ENCODE data around the gene SGPP2. TPM values are rescaled to one million over a fixed set of nuclear protein-coding genes. Genes with fewer than 3 reads are reported as not detected.

SGPP2 gene
- total and polyA plus RNA-seq, 2 of the 4 experiments (the other 2 are of a cell fraction) = not detected

DNA sequence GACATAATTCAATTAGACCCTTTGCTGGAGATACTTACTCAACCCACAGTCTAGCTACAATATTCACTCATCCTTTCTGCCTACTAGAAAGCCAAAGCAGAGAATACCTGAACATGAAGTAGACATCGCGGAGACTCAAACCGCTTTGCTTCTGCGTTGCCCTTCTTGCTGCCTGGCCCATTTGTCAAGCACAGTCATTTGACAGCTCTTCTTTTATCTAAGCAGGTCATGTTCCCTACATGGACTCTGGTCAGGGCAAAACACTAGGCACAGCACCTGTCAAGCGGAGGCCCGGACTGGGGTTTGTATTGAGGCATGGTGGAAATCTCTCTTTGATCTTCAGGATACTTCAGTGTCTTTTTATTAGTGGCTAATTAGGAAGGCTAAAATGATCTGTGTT, 141.9 kb downstream of the SGPP2 start:
- CTCF ChIA-PET = no interaction called here

More for the DNA sequence above, 141.9 kb downstream of the SGPP2 start:
- Histone ChIP-seq H2BK120ac (ENCODE audit: low read depth, low read length) (no peak overlapping the region), H2AK5ac (ENCODE audit: low read depth, low read length) (no peak overlapping the region), H2BK5ac (ENCODE audit: low read depth, low read length, poor library complexity, severe bottlenecking) (no peak overlapping the region), H3K9me3 (ENCODE audit: control insufficient read depth, insufficient read depth, low read length) (no peaks in the 10 kb centered on the region), H3K56ac (ENCODE audit: extremely low read depth, insufficient read depth, low read length) (no peak overlapping the region), H2AFZ (replicated peaks; ENCODE audit: low read length, poor library complexity) (no peak overlapping the region), H3K27me3 (ENCODE audit: control insufficient read depth, insufficient read depth, low read length) (no peaks in the 10 kb centered on the region), H3K23ac (ENCODE audit: low read depth, low read length) (no peak overlapping the region), H3K9me1 (ENCODE audit: insufficient read depth, low read length) (no peaks in the 10 kb centered on the region; the same call in 1 of the 2 replicates), H3K27ac (ENCODE audit: insufficient read depth, low read length) (no peak overlapping the region), H4K20me1 (ENCODE audit: insufficient read depth, low read length) (no peaks in the 10 kb centered on the region), H3K18ac (ENCODE audit: low read depth, low read length) (no peak overlapping the region), H3K4me2 (ENCODE audit: low read depth, low read length) (no peak overlapping the region), H3K9ac (ENCODE audit: low read depth, low read length) (no peak overlapping the region), H2BK15ac (ENCODE audit: low read depth, low read length) (no peak overlapping the region), H4K91ac (ENCODE audit: insufficient read depth, low read depth, low read length) (no peak overlapping the region), H3K4me3 (ENCODE audit: insufficient read depth, low read depth, low read length) (no peak overlapping the region), H3K36me3 (ENCODE audit: control insufficient read depth, insufficient read depth, low read length) (peaks cover 2% of the 10 kb centered on the region; the same call in 1 of the 2 replicates), H4K5ac (ENCODE audit: low read depth, low read length) (no peak overlapping the region), H3K4me1 (ENCODE audit: control insufficient read depth, insufficient read depth, low read length) (no peaks in the 10 kb centered on the region), H3K14ac (replicated peaks; ENCODE audit: low read depth, low read length) (no peak overlapping the region), H3K79me1 (ENCODE audit: low read depth in 1 of 2, low read length in 2 of 2) (no peaks in the 10 kb centered on the region), H2AK9ac (replicated peaks; ENCODE audit: low read depth, low read length, poor library complexity) (no peak overlapping the region), H4K8ac (ENCODE audit: low read depth in 2 of 2, low read length in 2 of 2) (no peak overlapping the region), H2BK20ac (ENCODE audit: low read depth, low read length) (no peak overlapping the region), H3K4ac (ENCODE audit: low read depth, low read length) (no peak overlapping the region)
- no peak for DNase-seq
- WGBS, 2 experiments (ENCODE audit: extremely low coverage in 2 of 2, insufficient read length in 1 of 2) = no CpG with 5 or more reads among the region's 6 CpGs
- no peak for ATAC-seq (ENCODE audit: low read depth)
- in situ Hi-C loops (cut with MboI; ENCODE audit: low sequenced_read_pairs) (no loop called here), dilution Hi-C loops (cut with HindIII; ENCODE audit: low sequenced_read_pairs, unreplicated experiment) (no loop called here), intact Hi-C loops (cut with micrococcal nuclease) (no loop called here)
- TF ChIP-seq POLR2A (IDR thresholded peaks at IDR 0.05; ENCODE audit: low read depth, low read length) (no peak), SMC3 (IDR thresholded peaks at IDR 0.05; ENCODE audit: low read depth, low read length) (no peak), RAD21 (IDR thresholded peaks at IDR 0.05; ENCODE audit: low read length) (no peak), FOS (IDR thresholded peaks at IDR 0.05; ENCODE audit: low read depth, low read length) (no peak), CEBPB (IDR thresholded peaks at IDR 0.05; ENCODE audit: low read depth, low read length) (no peak), BHLHE40 (IDR thresholded peaks at IDR 0.05; ENCODE audit: low read depth, low read length) (no peak), NFE2L2 (IDR thresholded peaks at IDR 0.05; ENCODE audit: low read depth, low read length) (no peak), MAFK (IDR thresholded peaks at IDR 0.05; ENCODE audit: low read depth, low read length) (no peak), CHD1 (IDR thresholded peaks at IDR 0.05; ENCODE audit: low read depth, low read length) (no peak), RFX5 (IDR thresholded peaks at IDR 0.05; ENCODE audit: low read depth, low read length) (no peak), MXI1 (IDR thresholded peaks at IDR 0.05; ENCODE audit: borderline replicate concordance, low read depth, low read length) (no peak), RCOR1 (IDR thresholded peaks at IDR 0.05; ENCODE audit: insufficient replicate concordance, low read length) (no peak), MAZ (IDR thresholded peaks at IDR 0.05; ENCODE audit: borderline replicate concordance, low read depth, low read length) (no peak)
- TF ChIP-seq, protein P1, sequence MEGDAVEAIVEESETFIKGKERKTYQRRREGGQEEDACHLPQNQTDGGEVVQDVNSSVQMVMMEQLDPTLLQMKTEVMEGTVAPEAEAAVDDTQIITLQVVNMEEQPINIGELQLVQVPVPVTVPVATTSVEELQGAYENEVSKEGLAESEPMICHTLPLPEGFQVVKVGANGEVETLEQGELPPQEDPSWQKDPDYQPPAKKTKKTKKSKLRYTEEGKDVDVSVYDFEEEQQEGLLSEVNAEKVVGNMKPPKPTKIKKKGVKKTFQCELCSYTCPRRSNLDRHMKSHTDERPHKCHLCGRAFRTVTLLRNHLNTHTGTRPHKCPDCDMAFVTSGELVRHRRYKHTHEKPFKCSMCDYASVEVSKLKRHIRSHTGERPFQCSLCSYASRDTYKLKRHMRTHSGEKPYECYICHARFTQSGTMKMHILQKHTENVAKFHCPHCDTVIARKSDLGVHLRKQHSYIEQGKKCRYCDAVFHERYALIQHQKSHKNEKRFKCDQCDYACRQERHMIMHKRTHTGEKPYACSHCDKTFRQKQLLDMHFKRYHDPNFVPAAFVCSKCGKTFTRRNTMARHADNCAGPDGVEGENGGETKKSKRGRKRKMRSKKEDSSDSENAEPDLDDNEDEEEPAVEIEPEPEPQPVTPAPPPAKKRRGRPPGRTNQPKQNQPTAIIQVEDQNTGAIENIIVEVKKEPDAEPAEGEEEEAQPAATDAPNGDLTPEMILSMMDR (conservative IDR thresholded peaks at IDR 0.05; ENCODE audit: low read depth, low read length) = no peak
- TF ChIP-seq, protein P2, sequence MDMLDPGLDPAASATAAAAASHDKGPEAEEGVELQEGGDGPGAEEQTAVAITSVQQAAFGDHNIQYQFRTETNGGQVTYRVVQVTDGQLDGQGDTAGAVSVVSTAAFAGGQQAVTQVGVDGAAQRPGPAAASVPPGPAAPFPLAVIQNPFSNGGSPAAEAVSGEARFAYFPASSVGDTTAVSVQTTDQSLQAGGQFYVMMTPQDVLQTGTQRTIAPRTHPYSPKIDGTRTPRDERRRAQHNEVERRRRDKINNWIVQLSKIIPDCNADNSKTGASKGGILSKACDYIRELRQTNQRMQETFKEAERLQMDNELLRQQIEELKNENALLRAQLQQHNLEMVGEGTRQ (IDR thresholded peaks at IDR 0.05; ENCODE audit: low read depth, low read length) = no peak
- TF ChIP-seq, protein P3, sequence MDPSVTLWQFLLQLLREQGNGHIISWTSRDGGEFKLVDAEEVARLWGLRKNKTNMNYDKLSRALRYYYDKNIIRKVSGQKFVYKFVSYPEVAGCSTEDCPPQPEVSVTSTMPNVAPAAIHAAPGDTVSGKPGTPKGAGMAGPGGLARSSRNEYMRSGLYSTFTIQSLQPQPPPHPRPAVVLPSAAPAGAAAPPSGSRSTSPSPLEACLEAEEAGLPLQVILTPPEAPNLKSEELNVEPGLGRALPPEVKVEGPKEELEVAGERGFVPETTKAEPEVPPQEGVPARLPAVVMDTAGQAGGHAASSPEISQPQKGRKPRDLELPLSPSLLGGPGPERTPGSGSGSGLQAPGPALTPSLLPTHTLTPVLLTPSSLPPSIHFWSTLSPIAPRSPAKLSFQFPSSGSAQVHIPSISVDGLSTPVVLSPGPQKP (IDR thresholded peaks at IDR 0.05; ENCODE audit: borderline replicate concordance, low read depth, low read length) = no peak
- POLR2A ChIA-PET (ENCODE audit: unreplicated experiment) = no interaction called here
- BruUV-seq (replicated peaks) = no TSS peak

Measured in IMR-90 (cell line).